Fibroblast of skin of back (primary cell): Measurements from ENCODE around the gene JARID2.

Source experiments
- DNase-seq: peaks from one replicate; pipeline ENCODE4 v3.0.0-alpha.2; 2013

Gene JARID2

DNA sequence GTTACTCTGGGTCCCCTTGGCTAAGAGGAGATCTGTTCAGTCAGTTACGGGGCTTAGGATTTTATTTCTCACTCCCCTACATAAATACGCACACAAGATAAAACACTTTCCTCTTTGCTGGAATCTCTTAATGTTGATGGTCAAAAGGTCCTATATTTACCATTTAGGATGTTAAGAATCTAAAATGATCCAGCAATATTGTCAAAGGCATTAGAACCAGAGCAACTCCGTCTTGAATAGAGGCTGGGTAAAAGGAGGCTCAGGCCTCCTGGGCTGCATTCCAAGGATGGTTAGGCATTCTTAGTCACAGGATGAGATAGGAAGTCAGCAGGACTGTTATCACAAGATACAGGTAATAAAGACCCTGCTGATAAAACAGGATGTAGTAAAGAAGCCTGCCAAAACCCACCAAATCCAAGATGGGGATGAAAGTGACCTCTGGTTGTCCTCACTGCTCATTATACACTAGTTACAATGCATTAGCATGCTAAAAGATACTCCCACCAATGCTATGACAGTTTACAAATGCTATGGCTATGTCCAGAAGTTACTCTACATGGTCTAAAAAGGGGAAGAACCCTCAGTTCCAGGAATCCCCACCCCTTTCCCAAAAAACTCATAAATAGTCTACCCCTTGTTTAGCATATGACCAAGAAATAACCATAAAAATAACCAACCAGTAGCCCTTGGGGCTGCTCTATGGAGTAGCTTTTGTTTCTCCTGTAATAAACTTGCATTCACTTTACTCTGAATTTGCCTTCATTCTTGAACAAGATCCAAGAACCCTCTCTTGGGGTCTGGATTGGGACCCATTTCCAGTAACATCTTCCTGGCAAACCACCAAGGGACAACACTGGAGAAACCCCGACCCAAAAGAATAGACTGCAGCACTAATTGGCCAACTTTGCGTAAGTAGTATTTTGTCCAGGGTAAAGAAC, 309.5 kb downstream of the JARID2 start:
- DNase-seq, result no peak

DNA sequence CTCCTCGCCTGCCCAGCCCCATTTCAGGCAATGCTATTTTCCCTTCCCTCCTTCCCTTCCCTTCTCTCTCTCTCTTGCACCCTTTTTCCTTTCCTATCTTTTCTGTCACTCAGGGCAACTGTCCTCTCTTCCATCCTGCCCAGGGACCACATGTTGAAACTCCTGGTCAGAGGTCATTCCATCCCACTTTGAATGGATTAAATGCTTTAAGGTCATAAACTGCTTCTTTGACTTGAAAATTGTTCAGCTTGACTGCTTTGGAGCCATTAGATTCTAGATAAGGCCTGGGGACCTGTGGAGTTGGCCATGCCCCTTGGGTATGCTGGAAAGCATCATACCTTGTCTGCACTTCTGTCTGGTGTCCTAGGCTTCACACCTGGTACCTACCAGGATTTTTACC, 310.8 kb downstream of the JARID2 start:
- no peak for DNase-seq

- no peak for DNase-seq
Observed at GRCh38 chr6:15557174-15557573, 311.3 kb downstream of the JARID2 start.

GRCh38 chr6:15560713-15561112, 314.8 kb downstream of the JARID2 start:
- DNase-seq, result no peak

GRCh38 chr6:15561447-15562199, 315.8 kb downstream of the JARID2 start:
- no peak for DNase-seq

- no peak for DNase-seq
Observed at GRCh38 chr6:15562977-15563376, 317.1 kb downstream of the JARID2 start.

DNA sequence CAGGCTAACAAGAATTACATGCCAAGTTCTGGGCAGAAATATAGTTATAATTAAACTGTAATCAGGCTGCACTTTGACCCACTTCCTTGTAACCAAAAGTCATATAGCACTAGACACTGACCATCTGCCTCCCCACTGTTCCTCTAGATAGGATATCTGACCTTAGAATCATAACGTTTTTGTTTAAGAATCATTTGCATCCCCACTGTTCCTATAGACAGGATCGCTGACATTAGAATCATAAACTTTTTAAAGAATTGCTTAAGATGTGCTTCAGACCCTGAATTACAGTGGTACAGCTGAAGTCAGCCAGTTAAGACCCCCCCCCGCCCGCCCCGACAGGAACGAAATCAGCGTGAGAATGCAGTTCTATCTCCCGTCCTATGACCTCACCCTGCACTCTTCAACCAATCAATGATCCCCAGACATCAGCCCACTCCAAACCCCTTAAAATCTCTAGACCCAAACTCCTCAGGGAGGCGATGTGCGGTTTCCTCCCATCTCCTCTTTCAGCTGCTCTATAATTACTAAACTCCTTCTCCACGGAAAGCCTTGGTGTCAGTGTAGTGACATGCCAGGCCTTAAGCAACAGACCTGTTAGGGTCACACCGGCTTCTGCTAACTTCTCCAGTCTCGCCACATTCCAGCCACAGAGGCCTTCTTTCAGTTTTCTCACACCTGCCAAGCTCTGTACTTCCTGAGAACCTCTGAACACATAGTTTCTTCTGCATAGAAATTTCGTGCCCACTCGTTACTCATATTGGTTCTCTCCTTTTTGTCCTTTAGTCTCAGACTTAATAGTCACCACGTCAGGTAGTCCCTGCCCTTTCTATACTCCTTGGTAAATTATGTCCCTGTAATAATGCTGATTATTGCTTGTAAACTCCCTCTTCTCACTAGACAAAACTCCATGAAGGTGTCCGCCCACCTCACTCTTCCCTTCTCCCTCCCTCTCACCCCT, 323.4 kb downstream of the JARID2 start:
- no peak for DNase-seq

DNA sequence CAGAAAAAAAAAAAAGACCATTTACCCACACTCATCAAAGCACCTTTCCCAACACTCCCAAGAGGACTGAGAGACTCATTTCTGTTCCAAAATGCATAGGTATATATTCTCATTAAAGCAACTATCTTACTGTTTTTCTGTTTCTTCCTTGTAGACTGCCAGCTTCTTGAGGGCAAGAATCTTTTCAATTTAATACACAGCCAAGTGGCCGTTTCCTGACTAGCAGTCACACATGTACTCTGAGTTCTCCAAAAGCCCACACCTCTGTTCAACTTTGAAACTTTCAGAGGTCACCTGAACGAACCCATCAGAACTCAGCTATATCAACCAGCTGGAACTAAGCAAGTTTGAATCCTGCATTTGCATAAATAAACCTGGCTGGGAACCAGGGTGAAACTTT, 324.3 kb downstream of the JARID2 start:
- no peak for DNase-seq
